GM18498 (cell line): Measurements from ENCODE around the gene NEK3.
"Not testable (repeated sequence)": the region's sequence is repeated elsewhere in the genome, so short reads cannot be mapped to it uniquely, and the experiment has no call there.

ENCODE experiments used
- ATAC-seq: cut with Tn5 transposase; IDR thresholded peaks from one replicate; pipeline ENCODE4 v1.9.1; 2021; ENCODE audit warnings: mild to moderate bottlenecking, moderate library complexity; ENCODE audit not compliant: unreplicated experiment

The NEK3 gene

GRCh38 chr13:52170828-52171391 lies 11.5 kb upstream of the NEK3 start:
- not testable (repeated sequence) for ATAC-seq

DNA sequence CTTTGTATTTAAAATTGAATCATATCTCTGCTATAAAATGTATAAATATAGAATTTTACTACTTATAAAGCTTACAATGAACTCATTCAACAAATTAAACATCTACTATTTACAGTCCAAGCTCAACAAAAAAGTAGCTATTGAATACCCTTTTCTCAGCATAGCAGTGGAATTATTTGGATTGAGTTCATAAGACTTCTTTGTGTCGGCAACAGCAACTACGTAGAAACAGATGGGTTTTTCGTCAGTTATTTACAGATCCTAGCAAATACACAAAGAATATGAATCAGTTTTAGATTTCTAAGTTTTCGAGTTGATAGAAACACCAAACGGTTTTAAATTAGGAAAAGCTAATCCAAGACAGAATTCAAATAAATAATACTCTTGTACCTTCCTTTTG lies 10.4 kb upstream of the NEK3 start:
- no peak for ATAC-seq

- no peak for ATAC-seq
Observed at GRCh38 chr13:52165411-52165810, 6.0 kb upstream of the NEK3 start.

DNA sequence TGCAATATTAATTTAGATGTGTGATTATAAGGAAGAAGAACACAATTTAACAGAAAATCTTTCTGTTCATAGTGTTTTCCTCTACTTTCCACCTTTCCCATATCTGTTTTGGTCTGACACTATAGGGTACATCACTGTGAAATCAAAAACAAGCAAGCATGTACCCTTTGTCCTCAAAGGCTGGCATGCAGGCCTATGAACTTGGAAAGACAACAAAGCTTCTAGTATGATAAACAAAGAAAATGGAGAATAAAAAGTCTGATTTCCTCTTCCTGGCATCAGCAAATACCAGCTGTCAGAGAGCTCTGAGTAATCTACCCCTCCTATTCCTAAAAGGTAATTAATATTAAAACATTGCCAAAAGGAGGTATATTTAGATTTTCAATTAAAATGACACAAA lies 5.6 kb upstream of the NEK3 start:
- no peak for ATAC-seq

- not testable (repeated sequence) for ATAC-seq
Observed at GRCh38 chr13:52163878-52164277, 4.5 kb upstream of the NEK3 start.

DNA sequence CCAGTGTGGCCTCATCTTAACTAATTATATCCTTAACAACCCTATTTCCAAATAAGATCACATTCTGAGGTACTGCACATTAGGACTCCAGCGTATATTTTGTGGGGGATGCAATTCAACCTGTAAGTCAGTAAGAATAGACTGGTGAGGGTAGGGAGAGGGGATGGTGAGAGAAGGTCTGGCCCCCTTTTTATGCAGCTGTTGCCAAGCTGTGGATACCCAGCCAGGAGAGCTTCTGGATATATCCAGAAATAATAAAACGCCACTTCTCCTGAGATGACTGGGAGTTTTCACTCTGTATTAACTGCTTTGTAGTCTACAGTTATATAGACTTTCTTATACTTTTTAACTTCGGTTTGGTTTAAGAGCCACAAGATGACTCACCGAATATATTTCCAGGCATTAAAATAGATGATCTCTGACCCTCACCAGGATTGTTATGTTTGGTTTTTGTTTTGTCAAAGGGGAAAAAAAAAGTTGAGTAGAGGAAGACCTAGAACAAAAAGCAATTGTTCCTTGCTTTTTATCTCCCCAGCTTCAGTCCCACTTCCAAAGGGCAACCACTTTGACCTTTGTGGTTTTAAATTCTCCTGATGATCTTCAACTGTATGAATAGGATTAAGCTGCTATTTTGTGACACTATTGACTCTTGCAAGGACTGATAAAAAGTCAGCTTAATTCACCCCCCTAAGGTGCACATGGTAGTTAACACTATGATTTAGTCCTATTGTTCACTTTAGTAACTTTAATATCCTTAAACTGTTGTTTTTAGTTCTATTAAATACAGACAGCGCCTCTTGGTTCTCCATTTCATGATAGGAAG lies 3.1 kb upstream of the NEK3 start:
- no peak for ATAC-seq

GRCh38 chr13:52161181-52161646 lies 1.8 kb upstream of the NEK3 start:
- ATAC-seq = no peak

DNA sequence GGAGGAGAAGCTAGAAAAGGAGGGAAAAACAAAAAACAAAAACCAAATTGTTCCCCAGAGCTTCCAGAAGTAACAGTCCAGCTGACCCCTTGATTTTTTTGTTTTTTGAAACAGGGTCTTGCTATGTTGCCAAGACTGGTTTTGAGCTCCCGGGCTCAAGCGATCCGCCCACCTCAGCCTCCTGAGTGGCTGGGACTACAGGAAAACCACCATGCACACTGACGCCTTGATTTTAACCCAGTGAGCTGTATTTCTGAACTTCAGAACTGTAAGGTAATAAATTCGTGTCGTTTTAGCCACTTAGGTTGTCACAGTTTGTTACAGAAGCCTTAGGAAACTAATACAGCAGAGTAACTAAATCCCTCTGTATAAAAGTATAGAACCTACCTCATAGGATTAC lies 1.1 kb upstream of the NEK3 start:
- no peak for ATAC-seq

GRCh38 chr13:52160053-52160452 lies 656 bp upstream of the NEK3 start:
- no peak for ATAC-seq

DNA sequence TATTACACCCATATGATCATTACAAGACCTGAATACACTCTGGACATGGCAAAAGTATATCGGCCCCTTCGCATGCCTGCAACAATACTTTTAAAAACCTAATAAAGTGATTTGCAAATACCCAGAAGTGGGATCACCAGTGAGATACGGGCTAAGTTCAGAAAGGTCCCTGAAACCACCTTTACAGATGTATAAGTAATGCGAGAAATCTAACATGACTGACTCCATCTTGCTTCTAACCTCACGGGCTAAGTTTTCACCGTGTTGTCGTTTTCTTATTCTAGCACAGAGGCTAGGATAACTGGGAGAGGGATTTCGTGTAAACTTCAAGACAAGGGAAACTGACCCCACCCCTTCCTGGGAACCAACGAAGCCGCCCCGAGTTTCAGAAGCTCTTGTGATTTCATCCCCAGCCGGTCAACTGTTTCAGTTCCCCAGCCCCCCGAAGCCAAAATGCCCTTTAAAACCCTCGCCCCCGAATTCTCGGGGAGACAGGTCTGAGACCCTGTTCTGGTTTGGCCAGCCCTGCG lies 703 bp downstream of the NEK3 start:
- peak; percentile 42 for ATAC-seq

GRCh38 chr13:52156724-52157261 lies 2.6 kb downstream of the NEK3 start:
- ATAC-seq = no peak

- no peak for ATAC-seq
Observed at GRCh38 chr13:52155177-52155576, 4.2 kb downstream of the NEK3 start.

DNA sequence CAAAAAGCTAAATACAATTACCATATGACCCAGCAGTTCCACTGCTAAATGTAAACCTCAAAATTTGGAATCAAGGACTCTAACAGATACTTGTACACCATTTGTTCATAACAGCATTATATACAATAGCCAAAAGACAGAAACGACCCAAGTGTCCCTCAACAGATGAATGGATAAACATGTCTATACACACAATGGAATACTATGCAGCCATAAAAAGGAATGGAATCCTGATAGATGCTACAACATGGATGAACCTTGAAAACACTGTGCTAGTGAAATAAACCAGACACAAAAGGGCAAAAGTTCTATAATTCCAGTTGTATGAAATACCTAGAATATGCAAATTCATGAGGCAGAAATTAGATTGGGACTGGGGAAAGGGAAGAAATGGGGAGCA lies 12.2 kb downstream of the NEK3 start:
- no peak for ATAC-seq

- ATAC-seq = no peak
Observed at GRCh38 chr13:52141299-52141698, 18.1 kb downstream of the NEK3 start.

GRCh38 chr13:52137489-52137888 lies 21.9 kb downstream of the NEK3 start:
- ATAC-seq = no peak

- no peak for ATAC-seq
Observed at GRCh38 chr13:52136763-52137162, 22.6 kb downstream of the NEK3 start.

DNA sequence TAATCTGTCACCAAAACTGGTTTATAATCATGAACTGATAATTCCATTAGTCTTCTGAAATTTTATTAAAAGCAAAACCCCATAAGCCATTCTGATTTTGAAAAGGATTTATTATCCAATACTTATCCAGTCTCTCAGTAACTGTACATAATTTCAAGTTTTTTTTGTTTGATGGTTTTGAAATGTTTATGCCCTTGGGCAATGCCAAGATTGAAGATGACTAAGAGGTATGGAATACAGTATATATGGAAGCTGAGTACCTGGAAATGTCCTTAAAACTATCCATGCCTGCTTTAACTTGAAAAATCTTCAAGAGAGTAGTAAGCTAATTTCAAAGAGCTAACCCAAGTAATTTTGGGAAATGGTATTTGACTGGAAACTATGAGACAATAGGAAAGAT lies 28.8 kb downstream of the NEK3 start:
- ATAC-seq = no peak

- ATAC-seq = peak; percentile 70
Observed at GRCh38 chr13:52128714-52129700, 30.4 kb downstream of the NEK3 start, which contains the start of gene NEK5. NEK5 (minus strand) TSS chr13:52129073; CDS start chr13:52127482, 1,591 bp downstream.

GRCh38 chr13:52127783-52128702 lies 31.4 kb downstream of the NEK3 start:
- peak; percentile 57 for ATAC-seq

DNA sequence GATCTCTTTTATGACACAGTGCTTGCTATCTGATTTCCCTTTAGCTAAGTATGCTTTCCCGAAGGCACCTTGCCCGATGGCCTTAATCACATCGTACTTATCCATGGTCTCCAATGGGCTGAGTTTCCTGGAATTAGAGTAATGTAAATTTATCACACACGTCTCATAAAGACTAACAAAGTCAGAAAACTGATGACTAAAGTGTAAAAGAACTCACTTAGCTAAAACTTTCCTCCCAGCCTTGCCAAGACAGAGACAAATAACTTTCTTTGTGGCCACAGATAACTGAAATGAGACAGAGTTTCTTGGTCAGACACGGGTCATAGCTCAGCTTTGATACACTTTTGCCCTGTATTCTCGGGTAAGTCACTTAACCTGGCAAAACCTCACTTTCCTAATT lies 32.0 kb downstream of the NEK3 start:
- ATAC-seq = peak; percentile 14
